T-helper 2 cell (primary cell): Measurements from ENCODE around the gene B3GNT8.

ENCODE experiments used
- DNase-seq, 5 experiments: peaks; one replicate each; pipeline versions ENCODE4 v3.0.0 to v3.0.0-alpha.2; 2012 to 2022
- total RNA-seq, 2 donors: gene quantifications; one replicate each; lab custom pipeline; 2026; lab: John Stamatoyannopoulos, UW

Gene B3GNT8
- 0 reads per million in 2 donors for total RNA-seq

- DNase-seq = peak in 3 of 5 experiments; percentile 10 to 61 (median 35)
Measured at GRCh38 chr19:41426952-41427646, at the start of gene B3GNT8. Gene B3GNT8, minus strand, starts transcription at chr19:41427374. Its CDS starts 596 bp downstream, at chr19:41426778.

- DNase-seq = no peak
Measured at GRCh38 chr19:41476583-41476982, 49.4 kb upstream of the B3GNT8 start.

GRCh38 chr19:41463257-41464256 lies 36.4 kb upstream of the B3GNT8 start:
- DNase-seq = peak in 1 of 5 experiments; percentile 83

- no peak for DNase-seq
Measured at GRCh38 chr19:41462497-41462896, 35.3 kb upstream of the B3GNT8 start.

GRCh38 chr19:41457241-41457640 lies 30.1 kb upstream of the B3GNT8 start:
- DNase-seq = peak in 1 of 5 experiments; percentile 85

- DNase-seq = no peak
Measured at GRCh38 chr19:41456342-41456918, 29.3 kb upstream of the B3GNT8 start.

- no peak for DNase-seq
Measured at GRCh38 chr19:41455936-41456335, 28.8 kb upstream of the B3GNT8 start.

- no peak for DNase-seq
Measured at GRCh38 chr19:41452584-41453275, 25.6 kb upstream of the B3GNT8 start.

GRCh38 chr19:41449865-41450178 lies 22.6 kb upstream of the B3GNT8 start:
- DNase-seq = no peak

GRCh38 chr19:41449079-41449864 lies 22.1 kb upstream of the B3GNT8 start:
- DNase-seq = peak; percentile 45 to 62 (median 54)

- no peak for DNase-seq
Measured at GRCh38 chr19:41447732-41448332, 20.7 kb upstream of the B3GNT8 start.

GRCh38 chr19:41445575-41445974 lies 18.4 kb upstream of the B3GNT8 start:
- no peak for DNase-seq

- DNase-seq = no peak
Measured at GRCh38 chr19:41443813-41444455, 16.8 kb upstream of the B3GNT8 start.

- DNase-seq = no peak
Measured at GRCh38 chr19:41442473-41443355, 15.5 kb upstream of the B3GNT8 start, which contains the start of gene ERICH4. Gene ERICH4, plus strand, starts transcription at chr19:41443156. Its CDS starts 14 bp downstream, at chr19:41443170.

- no peak for DNase-seq
Measured at GRCh38 chr19:41441321-41441945, 14.3 kb upstream of the B3GNT8 start.

- peak; percentile 74 to 99 (median 92) for DNase-seq
Measured at GRCh38 chr19:41439441-41440222, 12.5 kb upstream of the B3GNT8 start, which contains the start of gene DMAC2. Gene DMAC2, minus strand, starts transcription at chr19:41439912. Its CDS starts 13 bp downstream, at chr19:41439899.

- no peak for DNase-seq
Measured at GRCh38 chr19:41437944-41438574, 10.9 kb upstream of the B3GNT8 start.

GRCh38 chr19:41436674-41436951 lies 9.4 kb upstream of the B3GNT8 start:
- no peak for DNase-seq
